GM21367 (cell line): Measurements from ENCODE around the gene AP3D1.
"Not testable (repeated sequence)": the region's sequence is repeated elsewhere in the genome, so short reads cannot be mapped to it uniquely, and the experiment has no call there.

Experiments used
- ATAC-seq: cut with Tn5 transposase; IDR thresholded peaks from one replicate; pipeline ENCODE4 v1.9.1; 2021; ENCODE audit not compliant: unreplicated experiment

AP3D1 gene

DNA sequence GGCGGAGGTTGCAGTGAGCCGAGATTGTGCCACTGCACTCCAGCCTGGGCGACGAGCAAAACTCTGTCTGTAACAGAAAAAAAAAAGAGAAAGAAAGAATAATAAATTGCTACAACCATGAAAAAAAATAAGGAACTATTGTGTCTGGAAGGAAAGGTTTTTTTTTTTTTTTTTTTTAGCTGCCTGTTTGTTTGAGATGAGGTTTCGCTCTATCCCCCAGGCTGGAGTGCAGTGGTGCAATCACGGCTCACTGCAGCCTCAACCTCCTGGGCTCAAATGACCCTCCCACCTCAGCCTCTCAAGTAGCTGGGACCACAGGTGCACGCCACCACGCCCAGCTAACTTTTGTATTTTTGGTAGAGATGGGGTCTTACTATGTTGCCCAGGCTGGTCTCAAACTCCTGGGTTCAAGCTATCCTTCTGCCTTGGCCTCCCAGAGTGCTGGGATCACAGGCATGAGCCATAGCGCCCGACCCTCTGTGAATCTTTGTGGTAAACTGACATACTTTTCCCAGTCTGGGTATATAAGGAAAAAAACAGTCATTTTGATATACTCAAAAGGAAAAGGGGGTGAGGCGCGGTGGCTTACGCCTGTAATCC lies 59.3 kb downstream of the AP3D1 start:
- ATAC-seq, result not testable (repeated sequence)

DNA sequence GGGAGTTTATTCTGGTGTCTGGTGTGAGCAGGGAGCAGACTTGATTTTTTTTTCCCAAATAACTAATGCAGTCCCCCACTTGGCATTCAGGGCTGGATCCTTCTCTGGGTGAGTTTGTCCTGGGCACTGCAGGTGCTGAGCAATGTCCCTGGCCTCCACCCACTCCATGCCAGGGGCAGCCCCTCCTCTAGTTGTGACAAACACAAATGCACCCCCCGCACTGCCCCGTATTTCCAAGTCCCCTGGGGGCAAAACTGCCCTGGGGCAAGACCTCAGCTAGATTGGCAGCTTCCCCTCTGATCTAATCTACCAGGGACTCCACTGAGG lies 61.7 kb downstream of the AP3D1 start:
- ATAC-seq, result no peak

DNA sequence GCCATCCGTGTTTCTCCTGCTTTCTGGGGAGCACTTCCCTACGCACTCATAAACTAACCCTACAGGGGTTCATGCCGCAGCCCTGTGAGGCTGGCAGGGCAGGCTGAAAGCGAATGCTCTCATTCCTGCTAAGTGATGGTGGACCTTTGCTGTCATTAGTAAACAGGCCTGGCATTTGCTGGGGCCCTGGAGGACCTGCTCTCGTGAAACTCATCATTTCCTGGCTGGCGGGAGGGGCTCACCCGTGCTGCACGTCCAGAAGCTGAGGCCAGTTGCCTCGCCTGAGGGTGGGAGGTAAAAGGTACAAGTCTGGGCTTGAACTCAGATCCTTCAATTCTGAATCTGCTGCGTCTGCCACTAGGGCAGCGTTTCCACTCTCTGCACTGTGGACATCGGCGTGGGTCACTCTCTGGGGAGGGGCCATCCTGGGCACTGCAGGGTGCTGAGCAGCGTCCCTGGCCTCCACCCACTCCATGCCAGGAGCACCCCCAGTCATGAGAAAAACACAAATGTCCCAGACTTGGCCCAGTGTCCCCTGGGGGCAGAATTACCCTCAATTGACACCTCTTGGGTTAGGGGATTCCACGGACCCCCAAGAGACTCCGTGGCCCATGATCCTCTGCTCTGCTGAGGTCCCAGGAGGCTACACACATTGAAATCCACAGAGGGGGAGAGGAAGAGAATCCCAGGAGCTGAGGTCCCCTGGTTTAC lies 62.2 kb downstream of the AP3D1 start:
- no peak for ATAC-seq

DNA sequence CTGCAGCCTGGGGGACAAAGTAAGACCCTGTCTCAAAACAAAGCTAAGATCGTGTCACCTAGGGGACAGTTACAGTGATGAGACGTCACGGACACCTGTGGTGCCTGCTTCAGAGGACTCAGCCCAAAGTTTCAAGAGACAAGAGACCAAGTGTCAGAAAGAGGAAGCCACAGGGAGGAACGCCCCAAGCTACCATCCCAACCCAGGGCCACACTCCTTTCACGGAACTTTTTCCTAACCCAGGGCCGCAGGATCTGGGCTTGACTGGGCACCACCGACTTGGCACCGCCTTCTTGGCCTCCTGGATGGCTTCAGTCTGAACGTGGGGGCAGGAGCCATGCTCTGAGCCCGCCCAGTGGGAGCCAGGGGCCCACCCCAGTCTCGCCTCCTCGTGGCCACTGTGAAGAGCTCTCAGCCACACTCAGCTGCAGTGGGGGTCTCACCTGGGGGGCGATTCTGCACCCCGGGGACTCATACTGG lies 63.7 kb downstream of the AP3D1 start:
- ATAC-seq, result no peak

DNA sequence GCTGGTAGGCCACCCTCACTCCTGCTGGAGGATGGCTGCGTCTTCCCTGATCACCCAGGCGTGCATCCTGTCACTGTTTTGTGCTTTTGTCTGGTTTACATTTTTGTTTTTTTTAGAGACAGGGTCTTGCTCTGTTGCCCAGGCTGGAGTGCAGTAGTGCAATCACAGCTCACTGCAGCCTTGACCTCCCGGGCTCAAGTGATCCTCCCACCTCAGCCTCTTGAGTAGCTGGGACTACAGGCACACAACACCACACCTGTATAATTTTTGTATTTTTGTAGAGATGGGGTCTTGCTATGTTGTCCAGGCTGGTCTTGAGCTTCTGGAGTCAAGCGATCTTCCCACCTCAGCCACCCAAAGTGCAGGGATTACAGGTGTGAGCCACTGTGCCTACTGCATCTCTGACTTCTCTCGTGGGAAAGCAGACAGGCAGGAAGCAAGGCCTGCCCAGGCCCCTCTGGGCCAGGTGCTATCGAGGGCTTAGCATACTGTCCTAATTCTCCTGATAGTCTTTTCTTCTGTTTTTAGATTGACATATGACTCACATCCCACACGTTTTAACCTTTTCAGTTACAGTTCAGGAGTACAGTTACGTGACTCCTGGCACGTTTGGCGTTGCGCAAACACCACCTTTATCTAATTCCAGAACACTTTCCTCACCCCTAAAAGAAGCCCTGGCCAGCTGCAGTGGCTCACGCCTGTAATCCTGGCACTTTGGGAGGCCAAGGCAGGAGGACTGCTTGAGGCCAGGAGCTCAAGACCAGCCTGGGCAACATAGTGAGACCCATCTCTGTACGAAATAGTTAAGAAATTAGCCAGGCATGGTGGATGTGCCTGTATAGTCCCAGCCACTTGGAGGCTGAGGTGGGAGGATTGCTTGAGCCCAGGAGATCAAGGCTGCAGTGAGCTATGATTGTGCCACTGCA lies 64.4 kb downstream of the AP3D1 start:
- ATAC-seq, result not testable (repeated sequence)

DNA sequence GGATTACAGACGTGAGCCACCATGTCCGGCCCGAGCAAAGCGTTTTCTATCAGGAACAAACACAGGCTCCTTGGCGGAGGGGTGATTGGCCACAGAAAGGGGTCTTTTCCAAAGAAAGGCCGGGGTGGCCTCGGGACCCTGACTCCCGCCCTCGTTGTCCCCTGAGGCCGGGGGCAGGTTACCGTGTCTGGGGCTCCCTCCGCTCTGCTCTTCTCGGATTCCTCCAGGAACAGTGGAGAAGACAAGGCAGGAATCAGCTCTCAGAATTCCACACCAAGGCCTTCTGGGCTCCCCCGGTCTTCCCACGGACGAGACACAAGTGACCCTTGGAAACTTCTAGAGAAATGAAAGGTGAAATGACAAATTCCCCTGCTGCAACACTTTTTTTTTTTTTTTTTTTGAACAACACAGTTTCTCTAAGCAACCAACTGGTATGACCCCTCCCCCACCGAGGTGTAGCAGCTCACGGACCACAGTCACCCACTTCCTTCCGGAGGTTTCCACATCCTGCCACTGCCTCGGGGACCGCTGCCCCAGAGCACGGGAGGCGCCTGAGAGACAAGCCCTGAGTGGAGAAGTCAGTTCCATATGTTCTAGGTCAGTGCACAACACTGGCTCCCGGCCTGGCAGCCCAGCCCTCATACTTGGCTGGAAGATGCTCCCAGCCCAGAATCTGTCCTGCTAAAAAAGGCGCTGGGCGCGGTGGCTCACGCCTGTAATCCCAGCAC lies 66.2 kb downstream of the AP3D1 start:
- ATAC-seq, result no peak

DNA sequence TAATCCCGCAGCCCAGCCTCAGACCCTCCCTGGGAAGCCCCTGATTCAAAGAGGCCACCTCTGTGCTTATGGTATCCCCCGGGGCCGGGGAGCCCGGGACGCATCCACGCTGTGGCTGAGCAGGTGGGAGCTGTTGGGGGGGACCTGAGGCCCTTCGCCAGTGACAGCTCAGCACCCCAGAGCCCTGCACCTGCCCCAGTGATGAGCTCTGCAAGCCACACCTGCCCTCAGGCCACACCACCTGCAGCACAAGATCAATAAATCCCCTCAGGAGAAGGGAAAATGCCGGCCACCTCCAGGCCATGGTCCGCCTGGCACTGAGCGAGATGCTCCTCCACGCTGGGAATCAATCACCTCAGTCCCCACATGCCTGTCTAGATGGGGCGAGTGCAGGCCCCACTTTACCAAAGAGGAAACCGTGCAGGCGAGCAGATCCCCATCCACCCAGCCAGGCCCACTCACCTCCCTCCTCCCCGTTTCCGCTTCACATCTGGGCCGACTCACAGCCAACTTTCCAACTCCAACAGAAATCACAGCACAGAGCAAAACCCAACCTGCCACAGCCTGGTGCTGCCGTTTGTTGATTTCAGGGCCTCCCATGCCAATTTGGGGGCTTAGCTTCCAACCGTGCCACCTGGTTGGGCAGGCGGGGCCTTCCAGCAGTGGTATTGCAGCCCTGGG lies 68.1 kb downstream of the AP3D1 start:
- no peak for ATAC-seq

DNA sequence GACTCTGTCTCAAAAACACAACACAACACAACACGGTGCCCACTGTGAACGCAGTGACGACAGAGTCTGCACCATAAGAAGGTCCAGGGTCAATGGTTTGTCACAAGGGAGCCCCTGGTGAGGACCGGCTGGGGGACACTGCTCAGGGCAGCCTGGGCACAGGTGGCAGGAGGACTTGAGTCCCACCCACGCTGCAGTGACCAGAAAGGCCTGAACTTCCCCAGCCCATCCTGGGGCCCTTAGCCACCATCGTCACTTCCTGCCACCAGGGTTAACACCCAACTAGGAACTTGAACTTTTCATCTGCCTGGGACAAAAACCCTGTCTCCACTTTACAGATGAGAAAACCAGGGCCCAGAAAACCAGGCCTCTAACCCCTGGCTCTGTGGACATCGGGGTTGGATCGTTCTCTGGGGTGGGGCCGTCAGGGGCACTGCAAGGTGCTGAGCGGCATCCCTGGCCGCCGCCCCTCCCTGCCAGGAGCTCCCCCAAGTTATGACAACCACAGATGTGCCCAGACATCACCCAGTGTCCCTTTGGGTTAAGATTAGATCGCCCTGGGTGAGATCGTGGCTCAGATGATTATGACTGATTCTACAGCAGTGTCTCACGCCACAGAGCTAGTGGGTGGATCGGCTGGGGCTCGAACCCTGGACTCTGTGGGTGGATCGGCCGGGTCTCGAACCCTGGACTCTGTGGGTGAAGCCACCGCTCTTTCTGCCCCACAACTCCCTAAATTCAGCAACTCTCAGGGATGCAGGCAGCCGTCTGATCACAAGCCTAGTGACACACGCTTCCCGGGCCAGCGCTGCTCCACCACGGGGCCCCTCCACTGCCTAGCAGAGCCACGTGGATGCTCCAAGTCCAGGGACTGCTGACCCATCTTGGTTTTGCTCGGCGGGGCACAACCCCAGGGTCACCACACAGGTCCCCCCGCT lies 69.2 kb downstream of the AP3D1 start:
- ATAC-seq, result no peak

DNA sequence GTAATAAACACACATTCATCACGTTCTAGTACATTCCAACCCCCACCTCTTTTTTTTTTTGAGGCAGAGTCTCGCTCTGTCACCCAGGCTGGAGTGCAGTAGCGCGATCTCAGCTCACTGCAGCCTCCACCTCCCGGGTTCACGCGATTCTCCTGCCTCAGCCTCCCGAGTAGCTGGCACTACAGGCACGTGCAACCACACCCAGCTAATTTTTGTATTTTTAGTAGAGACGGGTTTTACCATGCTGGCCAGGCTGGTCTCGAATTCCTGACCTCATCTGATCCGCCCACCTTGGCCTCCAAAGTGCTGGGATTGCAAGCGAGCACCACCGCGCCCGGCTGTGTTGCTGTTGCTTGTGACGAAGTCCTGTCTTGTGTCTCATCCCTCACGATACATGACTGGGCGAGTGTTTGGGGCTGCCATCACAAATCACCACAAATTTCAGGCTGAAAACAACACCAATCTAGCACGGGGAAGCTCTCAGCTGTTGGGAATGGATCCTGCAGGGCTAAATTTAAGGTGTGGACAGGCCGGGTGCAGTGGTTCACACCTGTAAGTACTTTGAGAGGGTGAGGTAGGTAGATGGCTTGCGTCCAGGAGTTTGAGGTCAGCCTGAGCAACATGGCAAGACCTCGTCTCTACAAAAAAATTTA lies 70.9 kb downstream of the AP3D1 start:
- no peak for ATAC-seq

DNA sequence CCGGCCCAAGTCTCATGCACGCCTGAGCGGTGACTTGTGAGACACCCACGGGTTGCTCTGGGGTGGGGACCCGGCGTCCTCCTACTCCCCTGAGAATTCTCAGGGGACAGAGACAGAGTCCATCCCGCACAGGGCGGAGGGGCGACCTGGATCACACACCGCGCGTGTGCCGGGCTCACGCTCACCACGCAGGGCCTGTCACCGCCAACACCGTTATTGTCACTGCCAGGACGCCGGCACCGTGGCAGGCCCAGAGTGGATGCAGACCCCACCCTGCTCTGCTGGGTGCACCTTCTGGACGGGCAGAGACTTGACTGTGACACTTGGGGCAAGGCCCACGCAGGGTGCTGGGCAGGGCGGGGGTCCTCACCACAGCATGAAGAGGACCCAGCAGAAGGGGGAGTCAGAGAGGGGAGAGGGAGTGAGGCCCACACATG lies 71.5 kb downstream of the AP3D1 start:
- no peak for ATAC-seq

DNA sequence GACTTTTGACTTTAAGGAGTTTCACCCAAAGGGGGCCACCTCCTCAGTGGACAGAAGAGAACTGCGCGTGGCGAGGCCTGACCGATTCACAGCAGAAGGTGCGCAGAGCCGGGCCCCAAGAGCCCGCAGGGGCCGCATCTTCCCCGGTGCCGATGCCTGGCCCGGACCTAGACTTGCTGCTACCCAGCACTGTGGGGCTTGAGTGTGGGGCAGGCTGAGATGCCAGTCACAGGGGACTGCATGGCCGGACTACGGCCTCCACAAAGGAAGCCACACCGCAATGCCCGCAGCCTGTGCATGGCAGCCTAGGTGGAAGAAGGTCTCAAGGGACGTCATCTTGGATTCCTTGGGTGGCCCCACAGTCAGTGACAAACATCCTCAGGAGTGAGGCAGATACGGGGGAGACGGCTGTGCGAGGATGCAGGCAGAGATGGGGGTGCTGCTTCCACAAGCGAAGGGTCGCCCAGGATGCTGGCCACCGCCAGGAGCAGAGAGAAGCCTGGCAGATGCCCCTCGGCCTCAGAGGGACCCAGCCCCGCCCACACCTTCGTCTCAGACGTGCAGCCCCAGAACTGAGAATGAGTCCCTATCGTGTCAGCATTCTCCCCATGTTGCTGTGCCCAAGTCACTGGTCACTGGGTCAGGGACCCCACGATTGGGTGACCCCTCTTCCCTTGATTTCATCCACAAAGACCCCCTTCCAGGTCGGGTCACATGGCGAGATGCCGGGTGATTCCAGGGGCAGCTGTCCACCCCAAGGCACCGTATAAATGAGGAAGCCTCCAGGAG lies 72.1 kb downstream of the AP3D1 start:
- no peak for ATAC-seq

DNA sequence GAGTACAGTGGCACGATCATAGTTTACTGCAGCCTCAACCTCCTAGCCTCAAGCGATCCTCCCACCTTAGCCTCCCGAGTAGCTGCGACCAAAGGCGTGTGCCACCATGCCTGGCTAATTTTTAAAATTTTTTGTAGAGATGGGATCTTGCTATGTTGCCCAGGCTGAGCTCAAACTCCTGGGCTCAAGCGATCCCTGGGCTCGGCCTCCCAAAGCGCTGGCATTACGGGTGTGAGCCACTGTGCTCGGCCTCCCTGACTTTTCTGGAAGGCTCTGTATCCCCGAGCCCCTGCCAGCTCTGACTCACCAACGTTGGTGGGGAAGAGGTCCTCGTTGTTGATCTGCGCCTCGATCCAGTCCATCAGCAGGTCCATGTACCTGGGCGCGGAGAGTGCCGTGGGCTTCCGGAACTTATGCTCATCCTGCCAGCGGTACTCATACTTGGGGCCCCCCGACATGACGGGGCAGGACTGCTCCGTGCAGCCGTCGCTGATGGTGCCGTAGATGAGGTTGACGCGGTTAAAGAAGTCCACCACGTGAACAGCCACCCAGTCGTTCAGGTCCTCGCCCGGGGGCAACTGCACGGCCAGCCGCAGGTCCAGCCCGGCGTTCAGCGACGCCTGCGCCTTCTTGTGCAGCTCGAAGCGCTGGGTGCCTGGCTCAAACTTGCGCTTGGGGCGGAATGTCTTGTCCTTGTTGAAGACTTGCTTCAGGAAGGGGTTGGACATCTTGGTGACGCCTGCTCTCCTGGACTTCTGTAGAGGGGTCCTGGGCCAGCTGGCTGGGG lies 73.3 kb downstream of the AP3D1 start:
- no peak for ATAC-seq

DNA sequence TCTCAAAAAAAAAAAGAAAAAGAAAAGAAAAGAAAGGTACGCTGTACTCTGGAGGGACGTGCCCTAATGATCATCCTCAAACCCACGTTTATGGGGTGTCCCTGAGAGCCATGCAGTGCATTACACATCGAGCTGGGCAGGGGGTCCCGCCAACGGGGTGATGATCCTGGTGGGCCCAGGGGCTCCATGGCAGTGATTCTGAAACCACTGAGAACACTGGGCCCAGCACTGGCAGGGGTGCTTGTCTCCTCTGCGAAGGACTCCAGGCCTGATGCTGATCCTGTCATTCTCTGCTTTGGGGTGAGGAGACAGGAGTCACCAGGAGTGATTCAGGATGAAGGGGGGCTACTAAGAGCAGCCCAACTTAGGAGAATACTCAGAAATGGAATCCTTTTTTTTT lies 74.0 kb downstream of the AP3D1 start:
- ATAC-seq, result no peak

DNA sequence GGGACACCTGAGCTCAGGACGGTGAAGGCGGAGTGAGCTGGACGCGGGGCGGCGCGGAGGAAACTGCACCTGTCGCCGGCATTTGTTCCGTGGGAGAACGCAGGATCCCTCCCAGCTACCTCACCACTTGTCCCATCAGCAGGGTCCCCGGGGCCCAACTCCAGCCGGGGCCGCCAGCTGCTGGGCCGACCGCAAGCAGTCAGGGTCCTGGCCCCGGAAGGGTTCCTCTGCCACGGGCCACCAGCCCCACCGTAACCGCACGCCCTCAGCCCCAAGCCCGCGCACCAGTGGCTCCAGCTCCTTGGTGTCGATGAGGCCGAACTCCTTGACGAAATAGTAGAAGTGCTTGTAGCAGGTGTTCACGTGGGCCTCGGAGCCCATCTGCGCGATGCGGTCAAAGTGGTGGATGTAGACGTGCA lies 74.8 kb downstream of the AP3D1 start:
- no peak for ATAC-seq

DNA sequence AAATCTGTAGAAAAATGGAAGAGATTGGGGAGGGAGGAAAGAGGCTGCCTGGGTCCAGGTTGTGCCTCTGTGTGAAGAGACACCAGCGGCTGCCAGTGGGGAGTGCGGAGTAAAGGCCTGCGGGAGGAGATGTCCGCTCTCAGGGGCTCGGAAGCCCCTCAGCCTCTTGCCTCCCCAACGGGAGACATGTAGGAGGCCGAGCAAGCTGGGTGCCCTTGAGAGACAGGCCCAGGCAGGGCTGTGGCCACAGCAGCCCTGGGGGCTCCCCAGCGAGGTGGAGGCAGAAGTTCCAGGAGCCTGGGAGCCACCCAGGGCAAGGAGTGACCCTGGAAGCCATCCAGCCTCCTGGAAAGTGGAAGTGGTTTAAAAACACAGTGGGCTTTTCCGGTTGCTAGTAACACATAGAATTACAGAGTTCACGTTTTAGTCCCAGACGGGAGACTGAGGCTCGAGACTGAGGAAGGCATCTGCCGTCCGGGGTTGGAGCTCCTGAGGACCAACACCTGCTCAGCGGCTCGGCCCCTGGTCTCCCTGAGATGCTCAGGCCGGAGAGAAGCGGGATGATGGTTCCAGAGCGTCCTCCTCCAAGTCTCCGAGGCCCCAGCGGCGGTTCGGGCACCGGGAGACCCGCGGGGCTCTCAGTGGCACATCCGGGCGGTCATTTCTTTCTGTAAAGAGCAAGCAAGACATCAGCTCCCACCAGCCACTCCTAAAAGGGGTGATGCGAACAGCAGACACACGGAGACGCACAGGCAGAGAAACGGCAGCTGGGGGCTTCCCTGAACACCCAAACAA lies 78.4 kb downstream of the AP3D1 start:
- ATAC-seq, result no peak

DNA sequence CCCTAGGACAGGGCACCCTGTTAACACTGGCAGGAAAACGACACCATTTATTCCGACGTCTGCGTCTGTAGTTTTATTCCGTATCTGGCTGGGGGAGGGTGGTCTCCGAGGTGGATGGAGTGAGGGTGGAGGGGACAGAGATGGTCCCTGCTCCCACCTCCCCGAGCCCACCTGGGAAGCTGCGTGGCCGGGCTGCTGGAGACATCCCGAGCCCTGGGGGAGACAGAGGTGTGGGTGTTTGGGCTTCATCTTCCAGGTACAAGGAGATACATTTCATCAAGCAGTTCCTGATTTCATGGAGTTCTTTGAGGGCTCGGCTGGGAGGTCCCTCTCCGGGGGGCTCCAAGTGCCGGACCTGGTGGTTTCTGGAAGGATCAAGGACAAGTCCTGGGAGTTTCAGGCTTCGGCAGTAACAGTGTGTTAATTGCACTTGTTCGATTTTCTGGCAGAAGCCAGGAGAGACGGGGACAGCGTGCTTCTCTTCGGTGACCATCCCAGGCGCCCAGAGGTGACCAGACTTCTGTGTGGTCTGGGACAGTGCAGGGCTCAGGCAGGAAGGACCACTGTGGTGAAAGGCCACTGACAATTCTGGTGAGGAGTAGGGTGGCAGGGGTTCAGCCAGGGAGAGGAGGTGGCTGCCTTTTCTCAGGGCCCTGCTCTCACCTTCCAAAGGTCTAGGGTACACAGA lies 80.2 kb downstream of the AP3D1 start:
- ATAC-seq, result no peak
